ENCODE measurements around the gene B4GALT1.

- no peak for TF ChIP-seq EZH2 (IDR thresholded peaks at IDR 0.05; ENCODE audit: borderline replicate concordance, low read length)
- no peak for TF ChIP-seq CTCF (conservative IDR thresholded peaks at IDR 0.05 in 1 of 2, IDR thresholded peaks at IDR 0.05 in 1 of 2; ENCODE audit: extremely low read depth in 1 of 2, insufficient read depth in 1 of 2, low read depth in 1 of 2, low read length in 2 of 2)
Measured at GRCh38 chr9:33193818-33194217, 26.7 kb upstream of the B4GALT1 start.

All from mammary epithelial cell (primary cell).